ENCODE measurements around the gene PLEKHG4B.

- TF ChIP-seq TAF1 (IDR thresholded peaks at IDR 0.05; ENCODE audit: borderline replicate concordance, low read depth, low read length) (no peak), POLR2A (IDR thresholded peaks at IDR 0.05; ENCODE audit: low read depth, low read length) (no peak)
These were observed 142.5 kb downstream of the PLEKHG4B start for GRCh38 chr5:234450-234849.
